Measurements from ENCODE around the gene CNPY1. TPM values are rescaled to one million over a fixed set of nuclear protein-coding genes. Genes with fewer than 3 reads are reported as not detected.

The CNPY1 gene
- total and polyA plus RNA-seq, 2 of the 8 experiments (the other 6 are each of a cell fraction or from before 2014, with no cell fraction given): not detected

GRCh38 chr7:155569681-155570080 lies 23.3 kb upstream of the CNPY1 start:
- Histone ChIP-seq H3K27me3 (replicated peaks in 1 of 4; ENCODE audit: control insufficient read depth in 3 of 4, extremely low read depth in 1 of 4, insufficient read depth in 3 of 4, low read length in 3 of 4) (no peaks in the 10 kb centered on the region), H2BK20ac (ENCODE audit: low read length) (no peak overlapping the region), H3K36me3 (ENCODE audit: control insufficient read depth in 2 of 4, insufficient read depth in 4 of 4, low read length in 3 of 4) (no peaks in the 10 kb centered on the region), H2AK5ac (ENCODE audit: low read depth, low read length) (no peak overlapping the region), H3K79me1 (ENCODE audit: low read depth, low read length) (no peaks in the 10 kb centered on the region; the same call in 1 of the 2 replicates), H2AFZ (ENCODE audit: low read length) (no peak overlapping the region), H4K20me1 (replicated peaks in 1 of 2; ENCODE audit: control insufficient read depth in 1 of 2, insufficient read depth in 2 of 2, low read length in 2 of 2) (no peaks in the 10 kb centered on the region), H3K4ac (replicated peaks; ENCODE audit: insufficient read length, low read depth, low read length) (peak overlapping the region; percentile 28), H2BK12ac (ENCODE audit: low read depth, low read length) (no peak overlapping the region), H3K79me2 (ENCODE audit: control insufficient read depth in 1 of 2, insufficient read depth in 2 of 2, low read length in 2 of 2) (no peaks in the 10 kb centered on the region), H4K5ac (ENCODE audit: insufficient read length, low read depth, low read length) (no peak overlapping the region), H3K23ac (ENCODE audit: insufficient read length) (no peak overlapping the region), H3K4me2 (ENCODE audit: insufficient read depth in 1 of 2, low read depth in 2 of 2, low read length in 2 of 2) (no peak overlapping the region), H3K4me3 (ENCODE audit: extremely low read depth in 1 of 4, insufficient read depth in 2 of 4, low read depth in 3 of 4, low read length in 4 of 4) (no peak overlapping the region), H3K18ac (ENCODE audit: extremely low read depth, low read length) (no peak overlapping the region), H3K14ac (ENCODE audit: insufficient read length) (no peak overlapping the region), H2BK5ac (ENCODE audit: low read depth, low read length) (no peak overlapping the region), H2BK120ac (replicated peaks; ENCODE audit: low read depth, low read length) (no peak overlapping the region), H4K91ac (replicated peaks; ENCODE audit: insufficient read length, low read length) (no peak overlapping the region), H3K9ac (replicated peaks in 1 of 4; ENCODE audit: extremely low read depth in 1 of 4, low read depth in 3 of 4, low read length in 3 of 4) (no peak overlapping the region), H4K8ac (ENCODE audit: extremely low read depth, insufficient read depth, low read length) (peak overlapping the region; percentile 7; the same call in 1 of the 2 replicates), H3K4me1 (replicated peaks in 1 of 4; ENCODE audit: control insufficient read depth in 3 of 4, insufficient read depth in 4 of 4, low read length in 3 of 4) (peaks cover 0 to 6% (median 1%) of the 10 kb centered on the region in 4 experiments; a peak in 3 of 7 replicates), H3K23me2 (ENCODE audit: low read depth, low read length) (no peaks in the 10 kb centered on the region), H3K27ac (ENCODE audit: low read depth, low read length) (no peak overlapping the region), H2BK15ac (ENCODE audit: low read length) (no peak overlapping the region), H3K56ac (replicated peaks; ENCODE audit: insufficient read length, low read depth, low read length) (no peak overlapping the region), H3K9me3 (ENCODE audit: insufficient read depth in 2 of 2, low read depth in 1 of 2, low read length in 1 of 2) (no peaks in the 10 kb centered on the region)
- TF ChIP-seq JUND (IDR thresholded peaks at IDR 0.05; ENCODE audit: low read length): no peak
- no peak for TF ChIP-seq KDM5A (IDR thresholded peaks at IDR 0.05; ENCODE audit: low read length)
- TF ChIP-seq ATF3 (IDR thresholded peaks at IDR 0.05; ENCODE audit: insufficient read depth, low read depth, low read length): no peak
- no peak for TF ChIP-seq TAF1 (IDR thresholded peaks at IDR 0.05; ENCODE audit: low read depth, low read length)
- TF ChIP-seq CHD1 (IDR thresholded peaks at IDR 0.05; ENCODE audit: low read depth, low read length): no peak
- no peak for TF ChIP-seq EZH2 (IDR thresholded peaks at IDR 0.05; ENCODE audit: low read depth, low read length, severe bottlenecking)
- TF ChIP-seq CEBPB (IDR thresholded peaks at IDR 0.05; ENCODE audit: low read depth, low read length): no peak
- TF ChIP-seq RXRA (IDR thresholded peaks at IDR 0.05; ENCODE audit: insufficient read depth, low read depth, low read length): no peak
- FAIRE-seq: no peak
- CTCF ChIA-PET (ENCODE audit: partially characterized antibody): interaction anchor here (1.2 kb wide), 1 partner anchor 29 kb away, joined by 3 read pairs; no protein-coding TSS in a partner anchor
- WGBS, 2 experiments (ENCODE audit: extremely low coverage in 1 of 2, insufficient coverage in 1 of 2, insufficient read length in 1 of 2, insufficient replicate concordance in 2 of 2, low coverage in 1 of 2, low lambda C conversion rate in 2 of 2, missing lambda C conversion rate in 1 of 2): 92% methylated on average over 8 of the region's 11 CpGs; no CpG with 5 or more reads in 1 of the 2 experiments
- no peak for DNase-seq (ENCODE audit: low read depth in 1 of 2, low spot score in 2 of 2)
- POLR2A ChIA-PET (ENCODE audit: partially characterized antibody): no interaction called here

Data from H1 (cell line).